Left lobe of liver (tissue), 2 donors: Measurements from ENCODE around the gene TMED3. TPM values are rescaled to one million over a fixed set of nuclear protein-coding genes. Genes with fewer than 3 reads are reported as not detected.

Experiments
- ATAC-seq: fragments of 200-7000 bp; cut with Tn5 transposase; one replicate; pipeline ENCODE4 v1.9.1; 2020; ENCODE audit warnings: mild to moderate bottlenecking, moderate library complexity
- DNase-seq: peaks from one replicate; pipeline ENCODE4 v3.0.0-alpha.2; 2020; ENCODE audit warnings: low spot score
- total RNA-seq: library from RNA; stranded (reverse); gene quantifications from one replicate; pipeline ENCODE4 v1.2.1, GENCODE V29; 2021
- donor health status: DM: no; HTN: no; CAD: no; lungs with moderate emphysema.
- donor health status: DM: no; HTN: yes; CAD: no.

TMED3 gene
- total RNA-seq: 5.9 TPM

- DNase-seq: peak; percentile 61
- peak; percentile 92 for ATAC-seq
Measured at GRCh38 chr15:79310985-79311900, at the start of gene TMED3. TMED3 (plus strand) TSS chr15:79311112; CDS start chr15:79311250, 138 bp downstream.

GRCh38 chr15:79261836-79262235 lies 49.1 kb upstream of the TMED3 start:
- no peak for DNase-seq
- ATAC-seq: no peak

GRCh38 chr15:79265167-79265566 lies 45.7 kb upstream of the TMED3 start:
- ATAC-seq (no peak), DNase-seq (no peak)

- DNase-seq (no peak), ATAC-seq (no peak)
Measured at GRCh38 chr15:79265987-79266579, 44.8 kb upstream of the TMED3 start.

- ATAC-seq: no peak
- DNase-seq: no peak
Measured at GRCh38 chr15:79282371-79283251, 28.3 kb upstream of the TMED3 start, which contains the start of gene ANKRD34C. ANKRD34C (plus strand) TSS chr15:79282722; CDS start chr15:79293285, 10,563 bp downstream.

- DNase-seq (no peak), ATAC-seq (peak; percentile 78)
Measured at GRCh38 chr15:79283252-79284048, 27.5 kb upstream of the TMED3 start.

- DNase-seq (no peak), ATAC-seq (no peak)
Measured at GRCh38 chr15:79290642-79291275, 20.2 kb upstream of the TMED3 start.

- no peak for DNase-seq
- no peak for ATAC-seq
Measured at GRCh38 chr15:79292011-79292410, 18.9 kb upstream of the TMED3 start.

GRCh38 chr15:79294075-79294474 lies 16.8 kb upstream of the TMED3 start:
- DNase-seq (no peak), ATAC-seq (no peak)

GRCh38 chr15:79296583-79296982 lies 14.3 kb upstream of the TMED3 start:
- ATAC-seq: no peak
- no peak for DNase-seq

- no peak for ATAC-seq
- no peak for DNase-seq
Measured at GRCh38 chr15:79299126-79299840, 11.6 kb upstream of the TMED3 start.

- DNase-seq (no peak), ATAC-seq (no peak)
Measured at GRCh38 chr15:79299841-79300235, 11.1 kb upstream of the TMED3 start.

- DNase-seq (no peak), ATAC-seq (no peak)
Measured at GRCh38 chr15:79307251-79307650, 3.7 kb upstream of the TMED3 start.

- ATAC-seq (no peak), DNase-seq (no peak)
Measured at GRCh38 chr15:79308874-79309273, 2.0 kb upstream of the TMED3 start.

GRCh38 chr15:79310612-79310984 lies 314 bp upstream of the TMED3 start:
- DNase-seq: no peak
- no peak for ATAC-seq

GRCh38 chr15:79311901-79312553 lies 1.1 kb downstream of the TMED3 start:
- DNase-seq (no peak), ATAC-seq (no peak)

- ATAC-seq: no peak
- DNase-seq: no peak
Measured at GRCh38 chr15:79314186-79314585, 3.3 kb downstream of the TMED3 start.

GRCh38 chr15:79314811-79315210 lies 3.9 kb downstream of the TMED3 start:
- DNase-seq: no peak
- no peak for ATAC-seq
